Mucosa of descending colon (tissue), 3 donors: Measurements from ENCODE around the gene STAT5A. TPM values are rescaled to one million over a fixed set of nuclear protein-coding genes. Genes with fewer than 3 reads are reported as not detected.
"Not testable (repeated sequence)": the region's sequence is repeated elsewhere in the genome, so short reads cannot be mapped to it uniquely, and the experiment has no call there.

Source experiments
- ATAC-seq: fragments of 200-7000 bp; cut with Tn5 transposase; one replicate; pipeline ENCODE4 v1.9.1; 2020; ENCODE audit warnings: mild to moderate bottlenecking, moderate library complexity
- DNase-seq, 3 donors: peaks; one replicate each; pipeline ENCODE4 v3.0.0-alpha.2; 2020
- H3K36me3 ChIP-seq: fragments of 200-600 bp; one replicate; pipeline ENCODE4 v1.8.0; 2021; ENCODE audit warnings: low read depth, mild to moderate bottlenecking
- H3K4me1 ChIP-seq: fragments of 200-600 bp; one replicate; pipeline ENCODE4 v1.8.0; 2021; ENCODE audit warnings: low read depth, mild to moderate bottlenecking
- H3K4me3 ChIP-seq: fragments of 200-600 bp; one replicate; pipeline ENCODE4 v1.8.0; 2021; ENCODE audit warnings: mild to moderate bottlenecking
- H3K9me3 ChIP-seq: fragments of 200-600 bp; one replicate; pipeline ENCODE4 v1.8.0; 2021; ENCODE audit warnings: mild to moderate bottlenecking
- CTCF ChIP-seq: fragments of 200-600 bp; IDR thresholded peaks from one replicate; pipeline ENCODE4 v1.8.0; 2022; ENCODE audit warnings: antibody characterized with exemption, mild to moderate bottlenecking
- intact Hi-C, 2 donors: fragments of 100-400 bp; cut with DNase I in 1 of 2; cut with micrococcal nuclease in 1 of 2; formaldehyde crosslinking; loops; one replicate each; pipeline versions ENCODE4 v1.11.0 to v1.11.1; 2022; cut with DNase I, micrococcal nuclease
- total RNA-seq, 3 donors: library from RNA; stranded (reverse); fragmentation: NEBNext Ultra II Directional in 2 of 3; extraction: Animal tissue kit (Norgen Biotek cat#: 25700) in 2 of 3; gene quantifications; one replicate each; pipeline versions ENCODE4 v1.2.1 to v1.2.4, GENCODE V29; 2021 to 2023
- donor health status: DM: no; HTN: no; CAD: no; lungs with moderate emphysema.
- donor health status: DM: no; HTN: no; CAD: no.
- donor health status: DM: no; HTN: yes; CAD: no.

Gene STAT5A
- total RNA-seq, 3 donors from 2014 or later, result 26.4 to 53.7 (median 29.7) TPM

- DNase-seq, result peak in 1 of 3 donors; percentile 4
- intact Hi-C loops, result no loop called here
- no peak for TF ChIP-seq CTCF
- Histone ChIP-seq H3K4me1 (peaks cover 9% of the 10 kb centered on the region), H3K9me3 (no peaks in the 10 kb centered on the region), H3K4me3 (no peak overlapping the region), H3K36me3 (no peaks in the 10 kb centered on the region)
- ATAC-seq, result no peak
Measured at GRCh38 chr17:42290577-42290976, 2.3 kb downstream of the STAT5A start.

- Histone ChIP-seq H3K4me3 (no peak overlapping the region), H3K4me1 (peaks cover 9% of the 10 kb centered on the region), H3K9me3 (no peaks in the 10 kb centered on the region), H3K36me3 (no peaks in the 10 kb centered on the region)
- intact Hi-C loops, result no loop called here
- DNase-seq (peak in 1 of 3 donors; percentile 17), ATAC-seq (no peak)
- TF ChIP-seq CTCF, result no peak
Measured at GRCh38 chr17:42291129-42291528, 2.8 kb downstream of the STAT5A start.

GRCh38 chr17:42294469-42295398 is 6.4 kb downstream of the STAT5A start:
- peak; percentile 19 for ATAC-seq
- H3K9me3 ChIP-seq, result no peaks in the 10 kb centered on the region
- no peak for TF ChIP-seq CTCF
- no peaks in the 10 kb centered on the region for H3K36me3 ChIP-seq
- DNase-seq, result no peak
- intact Hi-C loops, result no loop called here
- no peaks in the 10 kb centered on the region for H3K4me1 ChIP-seq
- no peak overlapping the region for H3K4me3 ChIP-seq

GRCh38 chr17:42296012-42296411 is 7.7 kb downstream of the STAT5A start:
- Histone ChIP-seq H3K4me3 (no peak overlapping the region), H3K36me3 (no peaks in the 10 kb centered on the region), H3K4me1 (no peaks in the 10 kb centered on the region), H3K9me3 (no peaks in the 10 kb centered on the region)
- no peak for ATAC-seq
- intact Hi-C loops, result no loop called here
- DNase-seq, result no peak
- TF ChIP-seq CTCF, result no peak

GRCh38 chr17:42297775-42298174 is 9.5 kb downstream of the STAT5A start:
- DNase-seq, ATAC-seq, H3K4me3 ChIP-seq, H3K4me1 ChIP-seq, H3K9me3 ChIP-seq, intact Hi-C loops, H3K36me3 ChIP-seq: not testable (repeated sequence)

- H3K4me1 ChIP-seq, H3K9me3 ChIP-seq, H3K36me3 ChIP-seq, intact Hi-C loops, ATAC-seq, DNase-seq, H3K4me3 ChIP-seq: not testable (repeated sequence)
Measured at GRCh38 chr17:42299361-42299760, 11.1 kb downstream of the STAT5A start.

- DNase-seq, H3K9me3 ChIP-seq, intact Hi-C loops, H3K4me3 ChIP-seq, H3K36me3 ChIP-seq, H3K4me1 ChIP-seq, ATAC-seq: not testable (repeated sequence)
Measured at GRCh38 chr17:42299913-42300312, 11.6 kb downstream of the STAT5A start.
